GM10847 (cell line): ENCODE data around the gene UCHL3.

ENCODE experiments used
- POLR2A ChIP-seq: IDR thresholded peaks from 2 replicates; pipeline ENCODE4 v1.6.1; 2011; ENCODE audit not compliant: insufficient read length; ENCODE audit errors: extremely low read depth

UCHL3 gene

DNA sequence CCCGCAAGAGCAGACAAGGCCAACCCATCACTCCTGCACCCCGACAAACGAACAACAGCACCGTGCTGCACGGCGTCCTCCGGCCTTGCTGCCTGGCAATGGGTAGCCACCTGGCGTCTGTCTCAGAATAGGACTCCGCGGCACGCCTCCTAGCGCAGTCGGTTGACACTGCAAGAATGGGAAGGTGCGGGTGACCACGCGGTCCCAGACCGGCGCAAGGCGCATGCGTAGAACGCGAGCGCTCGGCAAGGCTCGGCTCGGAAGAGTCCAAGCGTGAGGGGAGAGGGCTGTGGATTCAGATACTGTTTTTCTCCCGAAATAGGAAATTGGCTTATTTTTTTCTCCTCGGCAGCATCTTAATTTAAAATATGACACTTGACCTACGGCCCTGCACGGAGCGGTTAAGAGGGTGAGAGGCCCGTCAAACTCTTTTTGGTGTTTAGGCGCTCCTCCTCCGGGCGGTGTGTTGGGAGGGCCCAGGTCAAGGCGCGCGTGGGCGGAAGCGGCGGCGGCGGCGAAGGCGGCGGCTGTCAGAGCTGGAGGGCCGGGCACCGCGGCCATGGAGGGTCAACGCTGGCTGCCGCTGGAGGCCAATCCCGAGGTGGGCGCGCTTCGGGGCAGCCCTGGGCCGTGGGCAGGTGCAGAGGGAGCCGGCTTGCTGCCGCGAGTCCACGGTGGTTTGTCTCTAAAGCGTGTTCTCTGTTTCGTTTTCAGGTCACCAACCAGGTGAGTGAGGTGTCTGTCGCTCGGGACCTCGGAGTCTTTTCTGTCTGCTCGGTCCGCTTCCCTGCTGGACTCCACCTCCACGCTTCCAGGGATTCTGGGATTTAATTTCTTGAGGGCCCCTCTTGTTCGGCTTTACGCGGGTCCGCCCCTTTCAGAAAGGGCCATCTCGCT lies at the start of gene UCHL3:
Gene UCHL3 (plus strand): TSS at position 530 of the 897 bp plus-strand sequence. CDS start 30 bp downstream, at position 560.
- TF ChIP-seq POLR2A = peak; percentile 91

DNA sequence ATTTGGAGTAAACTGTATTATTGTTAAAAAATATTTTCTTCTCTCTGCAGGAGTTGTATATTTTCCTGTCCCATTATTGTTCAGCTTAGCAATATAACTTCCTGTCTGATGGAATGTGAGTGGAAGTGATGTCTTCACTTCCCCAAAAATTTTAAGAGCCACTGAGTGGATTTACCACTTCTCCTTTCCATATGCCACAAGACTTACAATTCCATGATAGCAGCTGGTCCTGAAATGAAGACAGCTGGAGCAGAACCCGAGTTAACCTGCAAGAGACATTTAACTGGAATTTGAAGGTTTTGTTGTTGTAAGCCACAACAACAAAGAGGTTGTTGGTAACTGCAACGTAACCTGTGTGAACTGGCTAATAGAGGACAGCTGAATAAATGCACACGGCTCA lies 44.3 kb upstream of the UCHL3 start:
- no peak for TF ChIP-seq POLR2A

- no peak for TF ChIP-seq POLR2A
These were observed 43.6 kb upstream of the UCHL3 start for GRCh38 chr13:75506018-75506417.

DNA sequence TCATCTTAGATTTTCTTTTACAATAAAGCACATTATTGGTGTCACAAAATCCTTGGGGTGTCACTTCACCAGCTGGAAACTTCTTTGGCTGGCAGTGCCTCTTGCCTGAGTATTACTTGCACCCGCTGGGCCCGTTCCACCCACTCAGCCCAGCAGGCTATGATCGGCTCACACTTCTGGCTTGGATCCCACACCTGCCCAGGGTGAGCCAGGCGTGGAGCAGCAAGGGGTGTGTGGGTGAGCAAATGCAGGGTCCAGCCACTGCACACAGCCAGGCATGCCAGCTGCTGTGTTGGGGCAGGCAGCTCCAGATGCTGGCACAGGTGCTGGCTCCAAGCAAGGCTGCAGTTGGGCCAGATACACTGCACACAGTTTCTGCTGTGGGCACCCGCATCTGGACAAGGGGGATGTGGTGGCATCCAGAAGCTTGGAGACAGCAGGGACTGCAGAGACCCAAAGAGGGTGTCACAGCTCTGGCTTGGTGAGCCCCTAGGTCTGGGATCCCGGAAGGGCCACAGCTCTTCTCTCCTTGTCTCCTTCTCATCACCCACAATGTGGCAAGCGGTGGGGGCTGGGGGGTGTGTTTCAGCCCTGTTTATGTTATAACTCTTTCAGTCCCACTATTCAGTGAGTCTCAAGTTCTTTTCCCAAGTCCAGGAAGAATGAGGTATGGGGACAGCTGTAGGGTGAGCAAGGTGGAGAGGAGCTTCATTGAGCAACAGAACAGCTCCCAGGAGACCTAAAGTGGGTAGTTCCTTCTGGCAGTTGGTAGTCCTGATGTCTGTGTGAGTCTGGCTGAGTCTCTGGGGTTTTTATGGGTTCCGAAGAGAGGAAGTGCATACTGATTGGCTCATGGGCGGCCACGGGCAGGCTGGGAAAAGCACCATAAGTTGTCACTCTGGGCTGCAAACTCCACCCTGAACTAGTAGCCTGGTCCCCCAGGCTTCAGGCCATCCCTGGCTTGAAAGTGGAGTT lies 42.3 kb upstream of the UCHL3 start:
- TF ChIP-seq POLR2A = no peak

DNA sequence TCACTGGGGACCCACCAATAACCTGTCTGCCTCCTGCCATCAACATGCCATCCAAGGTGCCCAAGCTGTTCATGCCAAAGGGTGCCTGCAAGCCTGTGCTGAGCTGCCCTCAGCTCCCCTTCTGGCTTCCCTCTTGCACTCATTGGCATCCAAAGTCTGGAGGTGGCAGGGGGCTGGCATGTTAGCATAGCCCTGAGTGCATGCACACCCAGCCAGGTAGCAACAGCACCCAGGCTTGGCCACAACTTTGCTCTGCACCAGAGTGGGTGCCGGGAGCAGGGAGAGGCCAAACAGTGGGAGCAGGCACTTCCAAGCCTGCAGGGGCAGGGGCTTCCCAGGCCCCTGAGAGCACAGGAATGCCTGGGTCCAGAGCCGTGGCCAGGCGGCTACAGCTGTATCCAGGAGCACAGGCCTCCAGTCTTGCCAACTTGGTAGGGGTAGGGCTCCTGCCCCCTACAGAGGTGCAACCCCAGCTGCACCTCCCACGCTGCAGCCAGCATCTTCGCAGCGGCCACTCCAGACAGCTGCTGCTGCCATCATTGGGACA lies 41.5 kb upstream of the UCHL3 start:
- TF ChIP-seq POLR2A = no peak

DNA sequence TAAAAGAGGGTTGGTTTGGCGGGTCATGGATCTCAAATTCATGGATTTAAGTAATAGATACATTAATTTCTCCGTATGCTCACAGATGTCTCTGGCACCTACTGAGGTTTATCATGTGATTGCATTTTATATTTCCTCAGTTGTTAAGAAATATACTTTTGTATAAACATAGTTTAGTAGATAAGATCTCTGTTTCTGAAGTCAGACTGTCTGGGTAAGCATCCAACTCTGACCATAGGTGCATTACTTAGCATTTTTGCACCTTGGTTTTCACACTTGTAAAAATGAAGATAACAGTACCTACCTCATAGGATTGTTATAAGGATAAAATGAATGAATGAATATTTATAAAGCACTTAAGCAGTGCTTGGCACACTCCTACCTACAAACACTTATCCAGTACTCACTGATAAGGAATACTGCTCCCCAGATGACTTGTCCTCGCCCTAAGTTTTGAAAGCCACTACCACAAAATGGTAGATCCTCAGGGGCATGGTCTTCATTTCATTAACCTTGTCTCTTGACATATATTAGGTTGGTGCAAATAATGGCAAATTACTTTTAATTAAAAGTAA lies 38.5 kb upstream of the UCHL3 start:
- no peak for TF ChIP-seq POLR2A

- TF ChIP-seq POLR2A = no peak
These were observed 37.3 kb upstream of the UCHL3 start for GRCh38 chr13:75512253-75512652.

- TF ChIP-seq POLR2A = no peak
These were observed 36.3 kb upstream of the UCHL3 start for GRCh38 chr13:75513271-75513670.

- no peak for TF ChIP-seq POLR2A
These were observed 35.3 kb upstream of the UCHL3 start for GRCh38 chr13:75514080-75514995.

GRCh38 chr13:75518439-75519088 lies 31.0 kb upstream of the UCHL3 start:
- no peak for TF ChIP-seq POLR2A

DNA sequence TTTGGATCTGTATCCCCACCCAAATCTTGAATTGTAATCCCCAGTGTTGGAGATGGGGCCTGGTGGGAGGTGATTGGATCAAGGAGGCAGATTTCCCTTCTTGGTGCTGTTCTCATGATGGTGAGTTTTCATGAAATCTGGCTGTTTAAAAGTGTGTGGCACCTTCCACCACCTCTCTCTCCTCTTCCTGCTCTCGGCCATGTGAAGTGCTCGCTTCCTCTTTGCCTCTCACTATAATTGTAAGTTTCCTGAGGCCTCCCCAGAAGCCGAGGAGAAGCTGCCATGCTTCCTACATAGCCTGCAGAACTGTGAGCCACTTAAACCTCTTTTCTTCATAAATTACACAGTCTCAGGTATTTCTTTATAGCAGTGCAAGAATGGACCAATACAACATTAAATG lies 27.6 kb upstream of the UCHL3 start:
- no peak for TF ChIP-seq POLR2A

- TF ChIP-seq POLR2A = no peak
These were observed 19.0 kb upstream of the UCHL3 start for GRCh38 chr13:75530549-75530961.

DNA sequence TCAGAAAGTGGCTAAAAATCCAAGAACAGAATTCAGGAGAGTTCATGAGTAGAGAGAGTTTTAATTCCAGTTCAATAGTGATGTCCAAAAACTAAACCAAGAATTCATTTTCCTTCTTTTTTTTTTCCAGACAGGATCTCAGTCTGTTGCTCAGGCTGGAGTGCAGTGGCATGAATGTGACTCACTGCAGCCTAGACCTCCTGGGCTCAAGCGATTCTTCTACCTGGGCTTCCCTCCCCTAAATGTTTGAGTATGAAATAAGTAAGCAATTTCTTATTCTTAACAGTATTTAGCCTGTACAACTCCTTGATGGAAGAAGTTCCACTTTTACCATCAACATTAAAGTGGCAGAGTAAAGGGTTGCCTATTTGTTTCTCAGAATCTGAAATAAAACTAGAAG lies 15.7 kb upstream of the UCHL3 start:
- no peak for TF ChIP-seq POLR2A

GRCh38 chr13:75537401-75538365 lies 11.9 kb upstream of the UCHL3 start, which contains the start of gene COMMD6:
COMMD6 (minus strand) TSS chr13:75537841; CDS start chr13:75537805, 36 bp downstream.
- peak; percentile 93 for TF ChIP-seq POLR2A
